GM19463 (cell line): ENCODE results near the gene GPR108.

Source experiments
- ATAC-seq: cut with Tn5 transposase; IDR thresholded peaks from one replicate; pipeline ENCODE4 v1.9.1; 2021; ENCODE audit warnings: mild to moderate bottlenecking, moderate library complexity; ENCODE audit not compliant: unreplicated experiment

GPR108 gene

GRCh38 chr19:6682607-6683128, 54.7 kb downstream of the GPR108 start:
- ATAC-seq = no peak

DNA sequence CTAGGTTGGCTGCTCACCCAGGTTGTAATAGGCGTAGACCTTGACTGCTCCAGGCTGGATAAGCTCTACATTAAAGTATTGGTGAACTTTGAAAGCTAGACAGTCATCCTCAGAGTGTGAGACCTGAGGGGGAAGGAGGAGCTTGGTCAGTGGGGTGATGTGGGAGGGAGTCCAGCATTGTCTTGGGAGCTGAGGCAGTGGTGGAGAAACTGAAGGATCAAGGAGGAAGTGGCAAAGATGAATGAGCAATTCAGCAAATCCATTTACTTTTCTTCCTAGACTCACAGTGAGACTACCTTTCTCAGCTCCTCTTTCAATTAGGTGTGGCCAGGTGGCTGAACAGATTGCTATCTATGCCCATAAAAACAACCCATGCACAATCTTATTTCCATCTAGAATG, 57.2 kb downstream of the GPR108 start:
- no peak for ATAC-seq
